Lower leg skin (tissue), 3 donors: Measurements from ENCODE around the gene SEMA7A.

Source experiments
- CTCF ChIP-seq, 3 donors: fragments of 450-650 bp; IDR thresholded peaks; one replicate each; pipeline ENCODE4 v1.5.1; 2016; ENCODE audit warnings: antibody characterized with exemption in 3 of 3, mild to moderate bottlenecking in 3 of 3, moderate library complexity in 2 of 3
- POLR2A ChIP-seq, 2 donors: fragments of 450-650 bp; IDR thresholded peaks; one replicate each; pipeline ENCODE4 v1.6.1; 2016 to 2017; ENCODE audit warnings: antibody characterized with exemption in 2 of 2, mild to moderate bottlenecking in 1 of 2, moderate library complexity in 1 of 2

DNA sequence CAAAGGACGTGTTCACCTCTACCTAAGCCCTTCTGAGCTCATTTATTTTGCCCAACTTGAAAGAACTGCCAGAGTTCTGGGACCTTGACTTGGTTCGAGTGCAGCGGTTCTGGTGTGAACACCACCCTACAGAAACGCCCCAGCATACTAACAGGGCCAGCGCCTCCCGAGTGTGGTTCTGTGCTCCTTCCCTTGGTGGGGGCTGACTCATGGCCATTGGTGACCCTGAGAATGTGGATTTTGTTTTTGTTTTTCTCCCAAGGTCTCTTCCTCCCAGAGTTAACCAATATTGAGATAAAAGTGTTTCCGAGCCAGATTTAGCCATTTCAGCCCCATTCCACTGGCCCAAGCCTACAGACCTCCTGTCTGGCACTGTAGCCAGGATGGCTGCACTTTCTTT is 27.9 kb downstream of the SEMA7A start:
- no peak for TF ChIP-seq CTCF (IDR thresholded peaks at IDR 0.05)
- no peak for TF ChIP-seq POLR2A (IDR thresholded peaks at IDR 0.05)
